Esophagus muscularis mucosa (tissue), 4 donors: ENCODE measurements around the gene COG3. TPM values are rescaled to one million over a fixed set of nuclear protein-coding genes. Genes with fewer than 3 reads are reported as not detected.
A peak's percentile ranks its signal among the peaks of the same experiment; 100 is the strongest.

Experiments used
- DNase-seq: peaks from one replicate; pipeline ENCODE4 v3.0.0-alpha.2; 2017; ENCODE audit errors: extremely low spot score
- H3K27ac ChIP-seq, 4 donors: fragments of 200-600 bp; sonication (generic); replicated peaks in 1 of 4; 1 replicate in 3 of 4; 2 replicates in 1 of 4; pipeline ENCODE4 v1.5.1; 2016 to 2019; ENCODE audit warnings: mild to moderate bottlenecking in 1 of 4
- H3K27me3 ChIP-seq, 4 donors: fragments of 200-600 bp; sonication (generic); one replicate each; pipeline versions ENCODE4 v1.5.1 to v1.6.0; 2016 to 2019
- H3K36me3 ChIP-seq, 4 donors: fragments of 200-600 bp; sonication (generic); one replicate each; pipeline ENCODE4 v1.5.1; 2016 to 2019
- H3K4me1 ChIP-seq, 4 donors: fragments of 200-600 bp; sonication (generic); one replicate each; pipeline ENCODE4 v1.5.1; 2016 to 2019
- H3K4me3 ChIP-seq, 4 donors: fragments of 200-600 bp; sonication (generic); 1 replicate in 2 of 4; 2 replicates in 2 of 4; pipeline ENCODE4 v1.5.1; 2016 to 2019; ENCODE audit warnings: mild to moderate bottlenecking in 4 of 4, moderate library complexity in 1 of 4
- H3K9me3 ChIP-seq, 4 donors: fragments of 200-600 bp; sonication (generic); 1 replicate in 3 of 4; 2 replicates in 1 of 4; pipeline ENCODE4 v1.5.1; 2016 to 2019
- CTCF ChIP-seq, 3 experiments: fragments of 200-600 bp in 2 of 3; fragments of 450-650 bp in 1 of 3; sonication (generic) in 2 of 3; IDR thresholded peaks; one replicate each; pipeline ENCODE4 v1.5.1; 2017 to 2019; ENCODE audit warnings: antibody characterized with exemption in 3 of 3, mild to moderate bottlenecking in 2 of 3, moderate library complexity in 1 of 3
- EP300 ChIP-seq: sonication (generic); formaldehyde crosslinking; IDR thresholded peaks from one replicate; pipeline ENCODE4 v1.6.1; 2017; ENCODE audit warnings: antibody characterized with exemption
- POLR2A ChIP-seq: fragments of 450-650 bp; IDR thresholded peaks from one replicate; pipeline ENCODE4 v1.6.1; 2017; ENCODE audit warnings: antibody characterized with exemption, moderate library complexity, mild to moderate bottlenecking, low read depth
- POLR2AphosphoS5 ChIP-seq, 2 donors: sonication (generic); formaldehyde crosslinking; IDR thresholded peaks; one replicate each; pipeline ENCODE4 v1.6.1; 2017; ENCODE audit warnings: antibody characterized with exemption in 2 of 2
- WGBS: methylation state at CpG from one replicate; pipeline ENCODE4 v1.1.5; 2018; 5-methylcytosine and 5-hydroxymethylcytosine counted together
- intact Hi-C: fragments of 100-400 bp; cut with DNase I; formaldehyde crosslinking; loops from one replicate; pipeline ENCODE4 v1.15.1; 2023
- total RNA-seq, 4 donors: library from RNA; depleted of rRNA; stranded (reverse); fragments of >200 nt; gene quantifications; one replicate each; pipeline versions ENCODE4 v1.1.0 to v1.2.1, GENCODE V29; 2016

COG3 gene
- total RNA-seq, 4 donors from 2014 or later: 17.7 to 28.2 (median 21.3) TPM

DNA sequence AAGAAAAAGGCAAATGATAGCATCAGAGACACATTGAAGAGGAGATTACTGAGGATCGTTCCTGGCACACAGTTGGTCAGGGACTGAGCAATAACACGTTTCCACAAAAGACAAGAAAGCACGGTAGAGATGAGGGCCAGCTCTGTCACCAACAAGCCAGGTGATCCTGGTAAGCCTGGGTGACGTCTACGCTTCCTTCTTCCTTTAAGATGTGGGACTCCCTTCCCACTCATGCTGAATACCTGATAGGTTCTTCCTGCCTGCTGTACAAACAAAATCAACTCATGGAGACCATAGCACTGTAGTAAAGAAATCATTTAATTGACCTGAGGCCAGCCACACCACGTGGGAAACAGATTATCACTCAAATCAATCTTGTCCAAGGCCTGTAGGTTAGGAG, 19.7 kb upstream of the COG3 start:
- Histone ChIP-seq H3K36me3 (no peaks in the 10 kb centered on the region), H3K9me3 (no peaks in the 10 kb centered on the region), H3K27me3 (peaks cover 0 to 3% (median 0%) of the 10 kb centered on the region in 4 donors), H3K4me1 (peaks cover 10 to 20% (median 17%) of the 10 kb centered on the region in 4 donors), H3K27ac (no peak overlapping the region), H3K4me3 (no peak overlapping the region)
- DNase-seq: peak; percentile 57
- intact Hi-C loops: no loop called here
- 75% methylated on average over 6 of the region's 6 CpGs for WGBS
- TF ChIP-seq CTCF (IDR thresholded peaks at IDR 0.05): no peak
- no peak for TF ChIP-seq EP300
- no peak for TF ChIP-seq POLR2A
- no peak for TF ChIP-seq POLR2AphosphoS5 (IDR thresholded peaks at IDR 0.05)

DNA sequence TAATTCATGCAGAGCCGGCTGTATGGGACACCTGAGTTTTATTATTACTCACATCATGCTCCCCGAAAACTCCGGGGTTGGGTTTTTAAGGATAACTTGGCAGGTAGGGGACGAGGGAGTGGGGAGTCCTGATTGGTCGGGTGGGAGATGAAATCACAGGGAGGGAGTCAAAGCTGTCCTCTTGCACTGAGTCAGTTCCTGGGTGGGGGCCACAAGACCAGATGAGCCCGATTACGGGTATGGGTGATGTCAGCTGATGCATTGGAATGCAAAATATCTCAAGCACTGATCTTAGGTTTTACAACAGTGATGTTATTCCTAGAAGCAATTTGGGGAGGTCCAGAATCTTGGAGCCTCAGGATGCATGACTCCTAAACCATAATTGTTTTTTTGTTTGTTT, 18.6 kb upstream of the COG3 start:
- 82% methylated on average over 7 of the region's 7 CpGs for WGBS
- H3K4me3 ChIP-seq: no peak overlapping the region
- no peak for DNase-seq
- peaks cover 0 to 3% (median 0%) of the 10 kb centered on the region in 4 donors for H3K27me3 ChIP-seq
- no peaks in the 10 kb centered on the region for H3K36me3 ChIP-seq
- TF ChIP-seq POLR2AphosphoS5 (IDR thresholded peaks at IDR 0.05) (no peak), POLR2A (no peak), EP300 (no peak), CTCF (IDR thresholded peaks at IDR 0.05) (no peak)
- H3K4me1 ChIP-seq: peaks cover 0 to 9% (median 6%) of the 10 kb centered on the region in 4 donors
- intact Hi-C loops: no loop called here
- H3K9me3 ChIP-seq: no peaks in the 10 kb centered on the region
- H3K27ac ChIP-seq: no peak overlapping the region

- DNase-seq: no peak
- no peak overlapping the region for H3K27ac ChIP-seq
- 75% methylated on average over 9 of the region's 9 CpGs for WGBS
- no peak for TF ChIP-seq CTCF (IDR thresholded peaks at IDR 0.05)
- TF ChIP-seq POLR2AphosphoS5 (IDR thresholded peaks at IDR 0.05): no peak
- TF ChIP-seq POLR2A: no peak
- TF ChIP-seq EP300: no peak
- H3K4me1 ChIP-seq: no peaks in the 10 kb centered on the region
- H3K27me3 ChIP-seq: peaks cover 0 to 3% (median 0%) of the 10 kb centered on the region in 4 donors
- intact Hi-C loops: no loop called here
- H3K4me3 ChIP-seq: no peak overlapping the region
- no peaks in the 10 kb centered on the region for H3K36me3 ChIP-seq
- no peaks in the 10 kb centered on the region for H3K9me3 ChIP-seq
Measured at GRCh38 chr13:45447050-45447661, 17.6 kb upstream of the COG3 start.

DNA sequence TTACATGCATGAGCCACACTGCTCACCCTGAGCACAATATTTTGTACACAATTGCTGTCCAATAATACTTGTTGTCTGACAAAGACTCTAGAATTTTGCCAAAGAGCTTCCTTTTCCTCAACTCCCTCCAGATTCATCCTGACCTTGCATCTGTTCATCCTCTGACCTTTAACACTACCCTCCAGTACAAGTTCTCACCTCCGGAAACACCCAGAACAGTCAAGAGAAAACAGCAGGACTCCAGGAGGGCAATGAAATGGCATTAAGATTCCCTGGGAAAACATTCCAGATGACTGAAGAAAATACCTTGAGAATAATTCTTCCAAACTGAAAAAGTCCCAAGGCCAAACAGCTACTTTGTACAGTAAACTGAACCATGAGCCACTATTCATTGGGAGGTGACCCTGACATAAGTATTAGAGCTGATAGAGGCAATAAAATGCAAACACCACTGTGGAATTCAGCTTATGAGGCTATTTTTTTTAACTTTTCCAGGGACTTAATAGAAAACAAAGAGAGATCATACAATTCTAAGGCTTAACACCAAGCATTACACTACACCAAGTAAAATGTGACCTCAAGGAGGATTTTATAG, 15.7 kb upstream of the COG3 start:
- no peak overlapping the region for H3K27ac ChIP-seq
- H3K4me3 ChIP-seq: no peak overlapping the region
- WGBS: 94% methylated on average over 1 of the region's 1 CpG
- DNase-seq: no peak
- no peaks in the 10 kb centered on the region for H3K9me3 ChIP-seq
- intact Hi-C loops: no loop called here
- no peak for TF ChIP-seq CTCF (IDR thresholded peaks at IDR 0.05)
- no peaks in the 10 kb centered on the region for H3K36me3 ChIP-seq
- no peaks in the 10 kb centered on the region for H3K4me1 ChIP-seq
- H3K27me3 ChIP-seq: peaks cover 0 to 3% (median 0%) of the 10 kb centered on the region in 4 donors

DNA sequence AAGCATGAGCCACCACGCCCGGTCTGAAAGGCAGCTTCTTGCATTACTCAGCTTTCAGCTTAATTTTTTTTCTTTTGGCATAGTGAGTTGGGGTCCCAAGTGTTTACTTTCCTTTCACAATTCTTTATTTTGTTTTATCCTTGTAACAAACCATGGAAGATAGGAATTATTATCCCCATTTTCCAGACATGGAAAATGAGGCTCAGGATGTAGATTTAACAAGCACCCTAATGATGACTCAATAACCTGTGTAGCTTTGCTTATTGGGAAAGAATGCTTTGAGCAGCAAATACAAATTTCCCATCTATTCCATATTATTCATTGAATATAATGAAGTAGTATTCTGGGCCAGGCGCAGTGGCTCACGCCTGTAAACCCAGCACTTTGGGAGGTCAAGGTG, 13.5 kb upstream of the COG3 start:
- H3K9me3 ChIP-seq: no peaks in the 10 kb centered on the region
- no peak overlapping the region for H3K27ac ChIP-seq
- no peak overlapping the region for H3K4me3 ChIP-seq
- TF ChIP-seq CTCF (IDR thresholded peaks at IDR 0.05) (no peak), POLR2AphosphoS5 (IDR thresholded peaks at IDR 0.05) (no peak), EP300 (no peak), POLR2A (no peak)
- no peak for DNase-seq
- intact Hi-C loops: no loop called here
- 88% methylated on average over 4 of the region's 4 CpGs for WGBS
- H3K27me3 ChIP-seq: peaks cover 0 to 3% (median 0%) of the 10 kb centered on the region in 4 donors
- H3K4me1 ChIP-seq: no peaks in the 10 kb centered on the region
- no peaks in the 10 kb centered on the region for H3K36me3 ChIP-seq
